ENCODE results near the gene WASL.

- TF ChIP-seq IRF3 (IDR thresholded peaks at IDR 0.05) (no peak), MEF2A (IDR thresholded peaks at IDR 0.05; ENCODE audit: insufficient read depth, low read depth, low read length) (no peak), TCF3 (IDR thresholded peaks at IDR 0.05; ENCODE audit: borderline replicate concordance, insufficient read depth, low read depth, low read length) (no peak), ELK1 (IDR thresholded peaks at IDR 0.05; ENCODE audit: low read depth, low read length) (no peak)
- TF ChIP-seq, protein P1, sequence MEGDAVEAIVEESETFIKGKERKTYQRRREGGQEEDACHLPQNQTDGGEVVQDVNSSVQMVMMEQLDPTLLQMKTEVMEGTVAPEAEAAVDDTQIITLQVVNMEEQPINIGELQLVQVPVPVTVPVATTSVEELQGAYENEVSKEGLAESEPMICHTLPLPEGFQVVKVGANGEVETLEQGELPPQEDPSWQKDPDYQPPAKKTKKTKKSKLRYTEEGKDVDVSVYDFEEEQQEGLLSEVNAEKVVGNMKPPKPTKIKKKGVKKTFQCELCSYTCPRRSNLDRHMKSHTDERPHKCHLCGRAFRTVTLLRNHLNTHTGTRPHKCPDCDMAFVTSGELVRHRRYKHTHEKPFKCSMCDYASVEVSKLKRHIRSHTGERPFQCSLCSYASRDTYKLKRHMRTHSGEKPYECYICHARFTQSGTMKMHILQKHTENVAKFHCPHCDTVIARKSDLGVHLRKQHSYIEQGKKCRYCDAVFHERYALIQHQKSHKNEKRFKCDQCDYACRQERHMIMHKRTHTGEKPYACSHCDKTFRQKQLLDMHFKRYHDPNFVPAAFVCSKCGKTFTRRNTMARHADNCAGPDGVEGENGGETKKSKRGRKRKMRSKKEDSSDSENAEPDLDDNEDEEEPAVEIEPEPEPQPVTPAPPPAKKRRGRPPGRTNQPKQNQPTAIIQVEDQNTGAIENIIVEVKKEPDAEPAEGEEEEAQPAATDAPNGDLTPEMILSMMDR (IDR thresholded peaks at IDR 0.05 in 2 of 3, conservative IDR thresholded peaks at IDR 0.05 in 1 of 3; ENCODE audit: control insufficient read depth in 2 of 3, extremely low read depth in 1 of 3, insufficient read depth in 1 of 3, low read depth in 3 of 3, low read length in 3 of 3), result no peak
These were observed 23.8 kb upstream of the WASL start for GRCh38 chr7:123772652-123773051.
